ENCODE data around the gene TFR2.
A peak's percentile ranks its signal among the peaks of the same experiment; 100 is the strongest.

Gene TFR2

GRCh38 chr7:100641463-100641859 is at the start of gene TFR2:
Gene TFR2 (minus strand): TSS chr7:100641552. CDS start chr7:100641509, 43 bp downstream.
- Histone ChIP-seq H3F3A (ENCODE audit: low read depth) (no peaks in the 10 kb centered on the region), H3K9me2 (replicated peaks; ENCODE audit: low read depth, low read length) (no peaks in the 10 kb centered on the region), H3K9me3 (ENCODE audit: insufficient read depth, low read depth, low read length) (no peaks in the 10 kb centered on the region), H3K4me2 (ENCODE audit: low read depth, low read length, poor library complexity, severe bottlenecking) (no peak within 1 kb of the TSS), H3K4me1 (ENCODE audit: insufficient read depth, low read length, poor library complexity, severe bottlenecking) (no peaks in the 10 kb centered on the region), H3K27me3 (ENCODE audit: insufficient read depth, low read length, poor library complexity, severe bottlenecking) (no peaks in the 10 kb centered on the region), H3K79me2 (ENCODE audit: insufficient read depth, low read length) (no peaks in the 10 kb centered on the region), H4K20me1 (ENCODE audit: insufficient read depth, low read length, poor library complexity, severe bottlenecking) (no peaks in the 10 kb centered on the region), H3K4me3 (ENCODE audit: low read length, poor library complexity, severe bottlenecking) (no peak within 1 kb of the TSS), H3K9ac (ENCODE audit: low read depth, low read length, poor library complexity, severe bottlenecking) (no peak within 1 kb of the TSS), H3K36me3 (ENCODE audit: insufficient read depth, low read length) (no peaks in the 10 kb centered on the region), H2AFZ (ENCODE audit: low read length) (no peak within 1 kb of the TSS)
- TF ChIP-seq, protein P1, sequence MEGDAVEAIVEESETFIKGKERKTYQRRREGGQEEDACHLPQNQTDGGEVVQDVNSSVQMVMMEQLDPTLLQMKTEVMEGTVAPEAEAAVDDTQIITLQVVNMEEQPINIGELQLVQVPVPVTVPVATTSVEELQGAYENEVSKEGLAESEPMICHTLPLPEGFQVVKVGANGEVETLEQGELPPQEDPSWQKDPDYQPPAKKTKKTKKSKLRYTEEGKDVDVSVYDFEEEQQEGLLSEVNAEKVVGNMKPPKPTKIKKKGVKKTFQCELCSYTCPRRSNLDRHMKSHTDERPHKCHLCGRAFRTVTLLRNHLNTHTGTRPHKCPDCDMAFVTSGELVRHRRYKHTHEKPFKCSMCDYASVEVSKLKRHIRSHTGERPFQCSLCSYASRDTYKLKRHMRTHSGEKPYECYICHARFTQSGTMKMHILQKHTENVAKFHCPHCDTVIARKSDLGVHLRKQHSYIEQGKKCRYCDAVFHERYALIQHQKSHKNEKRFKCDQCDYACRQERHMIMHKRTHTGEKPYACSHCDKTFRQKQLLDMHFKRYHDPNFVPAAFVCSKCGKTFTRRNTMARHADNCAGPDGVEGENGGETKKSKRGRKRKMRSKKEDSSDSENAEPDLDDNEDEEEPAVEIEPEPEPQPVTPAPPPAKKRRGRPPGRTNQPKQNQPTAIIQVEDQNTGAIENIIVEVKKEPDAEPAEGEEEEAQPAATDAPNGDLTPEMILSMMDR (conservative IDR thresholded peaks at IDR 0.05; ENCODE audit: low read length) = no peak
- no peak for TF ChIP-seq EZH2phosphoT487 (IDR thresholded peaks at IDR 0.05; ENCODE audit: borderline replicate concordance)

DNA sequence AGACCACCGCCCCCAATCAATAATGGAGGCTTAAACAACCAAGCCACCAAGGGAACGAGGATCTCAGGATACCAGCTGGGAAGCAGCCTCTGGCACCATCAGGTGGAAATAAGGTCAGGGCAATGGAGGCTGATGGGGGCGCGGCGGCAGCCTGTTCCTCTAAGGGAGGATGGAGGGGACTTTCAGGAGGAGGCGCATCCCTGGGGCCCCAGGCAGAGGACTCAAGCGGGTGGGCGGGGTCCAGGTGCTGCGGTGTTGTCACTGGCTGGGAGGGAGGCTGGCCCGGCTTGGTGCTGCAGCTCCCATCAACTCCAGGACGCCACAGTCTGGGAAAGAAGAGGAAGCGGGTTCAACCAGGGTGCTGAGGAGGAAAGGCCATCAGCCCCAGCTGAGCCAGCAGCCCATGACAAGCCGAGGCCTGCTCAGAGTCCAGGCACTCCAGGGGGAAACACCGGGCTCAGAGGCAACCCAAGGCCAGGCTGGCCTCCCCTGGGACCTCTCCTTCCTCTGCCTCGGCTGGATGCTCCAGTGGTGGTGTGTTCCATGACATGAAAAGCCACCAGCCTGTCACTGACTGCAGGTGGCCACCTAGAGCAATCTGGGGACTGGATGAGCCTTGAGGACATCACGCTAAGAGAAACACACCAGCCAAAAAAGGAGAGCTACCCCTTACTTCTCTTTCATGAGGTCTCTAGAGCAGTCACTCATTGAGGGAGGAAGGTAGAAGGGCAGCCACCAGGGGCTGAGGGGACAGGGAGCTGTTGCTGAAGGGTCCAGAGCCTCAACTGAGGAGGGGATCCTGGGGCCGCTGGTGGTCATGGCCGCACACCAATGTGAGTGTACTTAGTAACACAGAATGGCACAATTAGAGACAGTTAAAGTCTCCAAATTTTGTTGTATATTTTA is 48.1 kb upstream of the TFR2 start:
- Histone ChIP-seq H4K20me1 (ENCODE audit: insufficient read depth, low read length, poor library complexity, severe bottlenecking) (peaks cover 68% of the 10 kb centered on the region), H3K9me2 (replicated peaks; ENCODE audit: low read depth, low read length) (no peaks in the 10 kb centered on the region), H3K4me1 (ENCODE audit: insufficient read depth, low read length, poor library complexity, severe bottlenecking) (peaks cover 32% of the 10 kb centered on the region), H3K9me3 (ENCODE audit: insufficient read depth, low read depth, low read length) (no peaks in the 10 kb centered on the region), H3F3A (ENCODE audit: low read depth) (no peaks in the 10 kb centered on the region), H3K79me2 (ENCODE audit: insufficient read depth, low read length) (peaks cover 61% of the 10 kb centered on the region), H2AFZ (ENCODE audit: low read length) (no peak overlapping the region), H3K4me2 (ENCODE audit: low read depth, low read length, poor library complexity, severe bottlenecking) (peak overlapping the region; percentile 43), H3K27me3 (ENCODE audit: insufficient read depth, low read length, poor library complexity, severe bottlenecking) (no peaks in the 10 kb centered on the region), H3K9ac (ENCODE audit: low read depth, low read length, poor library complexity, severe bottlenecking) (peak overlapping the region; percentile 35), H3K36me3 (ENCODE audit: insufficient read depth, low read length) (peaks cover 38% of the 10 kb centered on the region; the same call in 1 of the 2 replicates), H3K4me3 (ENCODE audit: low read length, poor library complexity, severe bottlenecking) (peak overlapping the region; percentile 27)
- TF ChIP-seq, protein P1 (conservative IDR thresholded peaks at IDR 0.05; ENCODE audit: low read length) = peak; percentile 29
- TF ChIP-seq EZH2phosphoT487 (IDR thresholded peaks at IDR 0.05; ENCODE audit: borderline replicate concordance) = no peak

DNA sequence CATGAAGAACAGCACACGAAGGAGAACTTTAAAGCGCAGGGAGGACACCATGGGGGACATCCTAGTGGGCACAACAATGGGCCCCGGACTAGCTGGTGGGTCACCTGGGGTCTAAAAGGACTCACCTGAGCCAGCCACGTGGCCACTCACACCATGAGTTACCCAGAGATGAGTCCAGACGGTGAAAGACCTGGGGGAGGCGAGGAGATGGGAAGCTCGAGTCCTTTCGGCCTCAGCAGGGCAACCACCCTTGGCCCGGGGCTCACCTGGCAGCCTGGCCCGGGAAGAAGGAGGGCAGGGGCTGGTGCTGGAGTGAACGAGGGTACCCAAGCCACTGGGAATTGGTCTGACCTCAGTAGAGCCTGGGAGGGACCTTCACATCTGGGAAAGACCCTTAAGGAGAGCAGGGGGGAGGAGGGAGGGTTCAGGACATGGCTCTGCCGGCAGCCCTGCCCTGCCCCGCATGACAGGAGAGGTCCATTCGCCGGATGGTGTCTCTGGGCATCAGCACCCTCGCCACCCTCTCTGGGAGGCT is 47.0 kb upstream of the TFR2 start:
- no peaks in the 10 kb centered on the region for H3K9me2 ChIP-seq (replicated peaks; ENCODE audit: low read depth, low read length)
- TF ChIP-seq EZH2phosphoT487 (IDR thresholded peaks at IDR 0.05; ENCODE audit: borderline replicate concordance) = no peak
- TF ChIP-seq, protein P1 (conservative IDR thresholded peaks at IDR 0.05; ENCODE audit: low read length) = no peak
- H2AFZ ChIP-seq (ENCODE audit: low read length) = no peak overlapping the region
- H3K9me3 ChIP-seq (ENCODE audit: insufficient read depth, low read depth, low read length) = no peaks in the 10 kb centered on the region
- H3K4me1 ChIP-seq (ENCODE audit: insufficient read depth, low read length, poor library complexity, severe bottlenecking) = peaks cover 32% of the 10 kb centered on the region
- peaks cover 57% of the 10 kb centered on the region for H3K79me2 ChIP-seq (ENCODE audit: insufficient read depth, low read length)
- H3K4me3 ChIP-seq (ENCODE audit: low read length, poor library complexity, severe bottlenecking) = no peak overlapping the region
- H3K9ac ChIP-seq (ENCODE audit: low read depth, low read length, poor library complexity, severe bottlenecking) = peak overlapping the region; percentile 35
- no peaks in the 10 kb centered on the region for H3K27me3 ChIP-seq (ENCODE audit: insufficient read depth, low read length, poor library complexity, severe bottlenecking)
- H4K20me1 ChIP-seq (ENCODE audit: insufficient read depth, low read length, poor library complexity, severe bottlenecking) = peaks cover 65% of the 10 kb centered on the region
- H3K36me3 ChIP-seq (ENCODE audit: insufficient read depth, low read length) = peaks cover 47% of the 10 kb centered on the region; the same call in 1 of the 2 replicates
- no peaks in the 10 kb centered on the region for H3F3A ChIP-seq (ENCODE audit: low read depth)
- H3K4me2 ChIP-seq (ENCODE audit: low read depth, low read length, poor library complexity, severe bottlenecking) = no peak overlapping the region
